Midbrain (tissue), 1 donor: ENCODE measurements around the gene CRISPLD2.

Experiments used
- DNase-seq: peaks from one replicate; lab custom pipeline; 2025; lab: John Stamatoyannopoulos, UW

CRISPLD2 gene, protein sequence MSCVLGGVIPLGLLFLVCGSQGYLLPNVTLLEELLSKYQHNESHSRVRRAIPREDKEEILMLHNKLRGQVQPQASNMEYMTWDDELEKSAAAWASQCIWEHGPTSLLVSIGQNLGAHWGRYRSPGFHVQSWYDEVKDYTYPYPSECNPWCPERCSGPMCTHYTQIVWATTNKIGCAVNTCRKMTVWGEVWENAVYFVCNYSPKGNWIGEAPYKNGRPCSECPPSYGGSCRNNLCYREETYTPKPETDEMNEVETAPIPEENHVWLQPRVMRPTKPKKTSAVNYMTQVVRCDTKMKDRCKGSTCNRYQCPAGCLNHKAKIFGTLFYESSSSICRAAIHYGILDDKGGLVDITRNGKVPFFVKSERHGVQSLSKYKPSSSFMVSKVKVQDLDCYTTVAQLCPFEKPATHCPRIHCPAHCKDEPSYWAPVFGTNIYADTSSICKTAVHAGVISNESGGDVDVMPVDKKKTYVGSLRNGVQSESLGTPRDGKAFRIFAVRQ

DNA sequence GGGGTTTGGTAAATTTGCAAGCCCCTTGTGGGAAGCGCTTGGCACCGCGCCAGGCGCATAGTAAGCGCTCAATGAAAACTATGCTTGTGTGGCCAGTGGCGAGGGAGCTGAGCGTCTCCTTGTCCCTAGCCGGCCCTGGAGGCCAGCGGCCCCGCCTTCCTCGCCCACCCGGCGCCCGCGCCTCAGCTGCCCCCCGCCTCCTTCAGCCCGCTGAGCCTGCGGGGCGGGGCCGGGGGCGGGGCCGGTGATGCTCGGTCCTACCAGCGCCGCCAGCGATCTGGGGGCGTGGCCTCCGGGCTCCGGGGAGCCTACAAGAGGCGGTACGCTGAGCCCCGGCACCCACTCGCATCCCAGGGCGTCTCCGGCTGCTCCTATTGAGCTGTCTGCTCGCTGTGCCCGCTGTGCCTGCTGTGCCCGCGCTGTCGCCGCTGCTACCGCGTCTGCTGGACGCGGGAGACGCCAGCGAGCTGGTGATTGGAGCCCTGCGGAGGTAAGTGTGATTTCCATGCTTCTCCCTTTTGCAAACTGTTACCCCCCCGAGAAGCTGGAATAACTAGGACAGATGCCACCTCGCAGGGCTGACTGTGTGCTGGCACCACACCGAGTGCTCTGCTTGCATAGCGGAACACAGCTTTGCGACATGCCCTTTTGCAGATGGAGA lies at the start of gene CRISPLD2:
Gene CRISPLD2 (plus strand): TSS at position 342 of the 661 bp plus-strand sequence. CDS start 18,511 bp downstream, outside the sequence.
- peak; percentile 85 for DNase-seq

DNA sequence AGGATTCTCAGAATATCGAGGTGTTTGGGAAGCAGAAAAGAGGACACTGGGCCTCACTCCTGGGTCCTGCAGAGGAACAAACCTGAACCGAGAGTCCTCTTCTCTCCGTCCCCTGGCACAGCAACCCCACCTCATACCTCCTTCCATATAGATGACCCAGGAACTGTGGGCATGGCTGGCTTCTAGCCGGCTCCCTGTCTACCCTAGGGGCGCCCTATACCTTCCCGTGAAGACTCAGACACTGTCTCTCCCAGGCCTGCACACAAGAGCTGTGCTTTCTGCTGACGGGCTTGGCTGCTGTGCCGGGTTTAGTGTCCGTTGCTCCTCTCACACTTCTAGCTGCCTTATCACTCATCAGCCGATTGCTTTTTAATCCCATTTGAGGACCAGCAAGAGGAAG lies 46.5 kb upstream of the CRISPLD2 start:
- no peak for DNase-seq

DNA sequence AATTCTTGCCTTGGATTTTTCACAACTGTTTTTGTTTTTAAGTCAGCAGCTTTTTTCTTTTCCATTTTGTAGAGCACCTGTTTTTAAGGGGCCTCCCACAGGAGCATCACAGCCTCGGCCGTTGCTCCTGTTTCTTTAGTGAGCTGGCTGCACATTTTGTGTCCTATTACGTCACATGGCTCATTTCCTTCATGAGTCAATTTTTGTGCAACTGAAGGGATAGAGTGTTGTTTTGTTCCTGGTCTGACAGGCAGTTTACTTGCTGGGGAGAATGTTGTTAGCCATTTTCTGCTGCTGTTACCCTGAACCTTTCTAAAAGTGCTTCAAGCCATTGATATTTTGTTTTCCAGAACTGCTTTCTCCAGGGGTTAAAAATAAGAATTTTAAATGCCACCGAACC lies 45.0 kb upstream of the CRISPLD2 start:
- no peak for DNase-seq

DNA sequence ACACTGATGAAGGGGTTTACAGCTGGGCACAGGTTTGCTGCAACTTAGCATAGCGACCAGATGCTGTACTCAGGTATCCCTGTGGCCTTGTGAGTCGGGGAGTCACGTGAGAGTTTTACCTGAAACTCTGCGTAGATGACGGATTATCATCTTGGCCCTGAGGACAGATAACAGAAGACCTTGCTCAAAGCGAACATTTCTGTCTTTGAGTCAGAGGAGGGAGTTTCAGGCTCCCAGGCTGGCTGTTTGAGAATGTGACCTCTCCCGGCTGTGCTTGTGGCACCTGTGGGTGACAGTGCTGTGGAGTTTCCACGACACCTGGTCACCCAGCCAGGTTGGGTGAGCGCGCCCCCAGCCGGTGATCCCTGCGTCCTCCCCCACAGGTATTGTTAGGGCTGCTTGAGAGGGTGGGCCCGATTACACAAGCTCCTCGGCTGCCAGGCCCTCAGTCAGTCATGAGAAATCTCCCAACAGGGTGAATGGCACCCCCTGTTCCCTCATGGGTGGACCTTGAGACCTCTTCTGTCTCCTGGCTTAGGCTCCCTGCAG lies 44.4 kb upstream of the CRISPLD2 start:
- DNase-seq, result no peak

DNA sequence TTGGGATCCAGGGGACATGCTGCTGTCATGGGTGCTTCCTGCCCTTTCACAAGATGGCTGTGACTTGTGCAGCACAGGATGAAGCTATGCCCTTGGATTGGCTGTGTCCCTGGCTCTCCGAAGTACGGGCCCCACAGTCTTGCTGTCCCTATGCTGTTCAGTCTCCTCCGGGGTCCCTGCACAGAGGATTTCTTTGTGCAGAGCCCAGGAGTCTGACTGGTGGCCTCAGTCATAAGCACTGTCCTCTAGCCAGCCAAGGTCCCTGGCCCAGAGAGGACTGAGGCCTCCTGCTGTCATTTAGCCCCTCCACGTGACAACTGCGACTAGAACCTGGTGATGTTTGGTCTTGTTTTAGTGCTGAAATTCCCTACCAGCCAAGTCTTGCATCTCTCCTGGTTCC lies 42.4 kb upstream of the CRISPLD2 start:
- no peak for DNase-seq

DNA sequence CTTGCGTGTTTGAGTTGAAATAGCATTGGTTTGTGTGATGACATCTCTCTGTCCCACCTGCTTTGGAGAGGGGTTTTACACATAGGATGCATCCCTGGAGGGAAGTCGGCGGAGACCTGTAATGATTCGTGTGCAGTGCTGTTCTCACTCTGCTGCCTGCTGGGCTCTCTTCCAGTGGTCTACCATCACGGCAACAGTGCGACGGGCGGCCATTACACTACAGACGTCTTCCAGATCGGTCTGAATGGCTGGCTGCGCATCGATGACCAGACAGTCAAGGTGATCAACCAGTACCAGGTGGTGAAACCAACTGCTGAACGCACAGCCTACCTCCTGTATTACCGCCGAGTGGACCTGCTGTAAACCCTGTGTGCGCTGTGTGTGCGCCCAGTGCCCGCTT lies 41.1 kb upstream of the CRISPLD2 start:
- DNase-seq, result no peak

DNA sequence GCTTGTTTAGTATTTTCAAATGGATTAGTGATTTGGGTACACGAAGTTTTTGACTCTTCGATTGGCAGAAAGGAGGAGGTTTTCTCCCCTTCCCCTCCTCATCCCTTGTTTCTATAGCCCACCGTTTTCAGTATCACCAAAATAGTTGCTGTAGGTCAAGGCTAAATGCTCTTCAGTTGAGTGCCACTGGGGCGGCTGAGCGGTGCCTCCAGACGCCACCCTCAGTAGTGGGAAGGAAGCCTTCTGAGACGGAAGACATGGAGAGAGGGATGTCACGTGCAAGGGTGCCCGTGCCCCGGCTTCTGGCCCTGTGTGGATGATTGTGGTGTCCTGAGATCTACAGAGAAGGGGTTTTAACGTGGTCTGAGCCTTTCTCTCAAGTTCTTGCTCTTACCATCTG lies 39.7 kb upstream of the CRISPLD2 start:
- DNase-seq, result no peak

DNA sequence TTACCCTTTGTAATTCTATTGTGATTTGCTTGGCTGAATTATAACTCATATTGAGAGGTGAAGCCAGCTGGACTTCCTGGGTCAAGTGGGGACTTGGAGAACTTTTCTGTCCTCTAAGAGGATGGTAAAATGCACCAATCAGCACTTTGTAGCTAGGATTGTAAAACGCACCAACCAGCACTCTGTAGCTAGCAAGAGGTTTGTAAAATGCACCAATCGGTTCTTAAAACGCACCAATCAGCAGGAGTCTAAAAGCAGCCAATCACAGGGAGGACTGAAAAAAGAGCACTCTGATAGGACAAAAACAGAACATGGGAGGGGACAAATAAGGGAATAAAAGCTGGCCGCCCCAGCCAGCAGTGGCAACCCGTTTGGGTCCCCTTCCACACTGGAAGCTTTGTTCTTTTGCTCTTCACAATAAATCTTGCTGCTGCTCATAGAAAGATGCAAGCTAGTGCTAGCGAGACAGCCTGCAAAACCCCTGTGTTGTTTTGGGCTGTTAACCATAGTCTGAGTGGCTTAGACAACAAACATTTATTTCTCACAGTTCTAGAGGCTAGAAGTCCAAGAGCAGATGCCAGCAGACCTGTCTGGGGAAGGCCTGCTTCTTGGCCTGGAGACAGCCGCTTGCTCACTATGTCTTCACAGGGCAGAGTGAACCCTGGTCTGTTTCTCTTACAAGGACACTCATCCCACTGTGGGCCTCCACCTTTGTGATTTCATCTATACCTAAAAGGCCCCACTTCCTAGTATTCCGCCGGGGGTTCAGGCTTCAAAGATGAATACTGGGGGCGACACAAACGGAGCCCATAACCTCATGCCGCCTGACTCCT lies 39.0 kb upstream of the CRISPLD2 start:
- DNase-seq, result no peak

DNA sequence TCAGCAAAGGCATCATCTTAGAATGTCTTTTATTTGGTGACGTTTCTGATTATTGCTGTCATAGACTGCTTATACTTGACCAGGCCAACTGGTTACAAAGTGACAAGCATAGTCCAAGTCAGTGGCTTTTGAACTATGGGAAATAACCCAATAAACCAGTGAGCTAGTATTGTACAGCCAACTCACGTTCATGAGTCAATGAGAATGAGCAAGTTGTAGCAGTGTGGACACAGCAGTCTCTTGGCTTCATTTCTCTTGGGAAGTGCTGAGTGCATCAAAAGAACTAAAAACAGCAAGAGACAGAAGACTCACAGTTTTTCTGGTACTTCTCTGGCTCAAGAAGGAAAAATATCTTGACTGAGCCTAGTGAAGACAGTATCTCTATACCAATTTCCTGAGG lies 36.9 kb upstream of the CRISPLD2 start:
- DNase-seq, result no peak

DNA sequence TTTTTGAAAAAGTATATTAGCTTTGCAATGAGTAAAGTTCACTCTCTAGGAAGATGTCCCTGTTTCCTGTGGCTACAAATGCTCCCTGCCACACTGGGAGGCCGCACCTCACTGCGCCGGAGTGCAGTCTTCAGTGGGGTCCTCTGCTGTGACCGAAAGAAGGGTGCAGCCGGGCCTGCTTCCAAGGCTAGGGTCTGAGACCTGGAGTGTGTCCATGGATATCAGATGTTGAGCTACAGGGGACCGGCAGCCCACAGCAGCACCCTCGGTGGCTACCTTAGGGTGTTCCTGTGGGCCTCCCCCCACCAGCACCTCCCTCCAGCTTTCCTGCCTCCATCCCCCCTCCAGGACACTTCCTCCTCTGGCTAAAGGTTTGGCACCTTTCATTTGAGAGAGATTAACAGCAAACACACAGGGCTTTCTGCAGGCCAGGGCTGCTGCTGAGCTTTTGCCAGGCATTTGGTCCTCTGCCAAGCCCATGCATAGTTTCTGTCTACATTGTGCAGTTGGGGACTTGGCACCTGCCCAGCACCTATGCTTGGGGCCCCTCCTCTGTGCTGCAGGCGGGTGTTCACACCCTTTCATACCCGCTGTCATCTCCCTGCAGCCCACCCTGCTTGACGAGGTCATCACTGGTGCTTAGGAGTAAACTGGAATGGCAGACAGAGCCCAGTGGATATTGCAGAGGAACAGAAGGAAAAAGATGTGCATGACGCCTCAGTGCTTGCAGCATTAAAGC lies 33.8 kb upstream of the CRISPLD2 start:
- no peak for DNase-seq

DNA sequence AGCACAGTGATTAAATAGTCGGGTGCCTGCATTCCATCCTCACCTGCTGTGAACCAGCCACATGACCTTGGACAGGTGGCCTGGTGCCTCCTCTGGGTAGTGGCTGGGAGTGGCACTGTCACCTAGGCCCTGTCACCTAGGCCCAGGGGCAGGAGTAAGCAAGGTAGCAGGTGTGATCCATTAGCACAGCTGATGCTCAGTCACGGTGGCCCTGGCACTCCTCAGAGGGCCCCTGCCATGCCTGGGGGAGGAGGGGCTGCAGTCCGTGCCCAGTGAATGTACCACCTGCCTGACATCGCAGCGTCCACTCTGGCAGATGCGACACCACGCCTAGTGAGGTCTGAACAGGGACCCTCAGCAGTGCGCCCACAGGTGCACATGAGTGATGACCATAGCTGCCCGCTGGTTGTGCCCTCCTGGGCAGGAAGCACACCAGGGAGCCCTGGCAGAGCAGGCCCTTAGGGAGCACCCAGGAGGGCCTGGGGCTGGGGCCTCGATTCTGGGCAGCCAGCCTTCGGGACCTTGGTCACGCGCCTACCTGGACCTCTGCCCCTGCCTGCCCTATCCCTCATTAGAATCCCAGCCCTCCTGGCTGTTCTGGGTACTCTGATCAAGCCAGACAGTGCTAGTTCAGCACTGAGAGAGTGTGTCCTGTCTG lies 33.1 kb upstream of the CRISPLD2 start:
- no peak for DNase-seq

DNA sequence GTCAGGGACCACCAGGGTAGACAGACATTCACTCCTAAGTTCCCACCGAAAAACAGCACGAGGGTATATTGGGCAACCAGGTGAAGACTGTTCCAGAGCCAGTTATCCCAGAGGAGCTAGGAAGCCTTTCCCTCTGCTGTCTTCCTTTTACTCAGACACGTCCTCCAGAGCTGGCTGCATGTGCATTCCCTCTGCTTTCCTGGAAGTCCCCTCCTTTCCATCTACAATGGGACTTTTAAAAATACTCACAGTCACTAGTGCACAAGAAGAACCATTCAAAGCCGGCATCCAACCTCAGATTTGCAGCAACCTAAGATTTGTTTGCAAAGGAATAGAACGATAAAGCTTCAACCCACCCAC lies 32.5 kb upstream of the CRISPLD2 start:
- DNase-seq, result no peak

DNA sequence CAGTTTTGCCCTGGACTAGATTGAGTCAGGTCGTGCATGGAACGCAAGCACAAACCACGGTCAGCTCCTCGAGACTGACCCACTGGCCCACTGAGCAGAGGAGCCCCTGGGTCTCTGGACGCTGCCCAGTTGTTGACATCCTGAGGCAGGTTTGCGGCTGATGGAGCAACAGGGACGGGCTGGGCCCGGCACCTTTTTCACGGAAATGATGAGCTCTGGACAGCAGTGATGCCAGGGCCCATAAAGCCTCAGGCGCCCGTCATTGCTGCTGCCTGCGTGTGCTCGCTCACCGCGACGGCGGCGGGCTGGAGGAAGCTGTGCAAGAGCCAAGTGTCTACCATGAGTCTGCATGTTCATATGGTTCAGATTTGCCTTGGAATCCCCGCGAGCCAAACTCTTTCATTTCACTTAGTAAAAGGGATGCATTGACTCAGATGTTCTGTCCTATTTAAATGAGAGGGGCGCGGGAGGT lies 30.8 kb upstream of the CRISPLD2 start:
- DNase-seq, result no peak

DNA sequence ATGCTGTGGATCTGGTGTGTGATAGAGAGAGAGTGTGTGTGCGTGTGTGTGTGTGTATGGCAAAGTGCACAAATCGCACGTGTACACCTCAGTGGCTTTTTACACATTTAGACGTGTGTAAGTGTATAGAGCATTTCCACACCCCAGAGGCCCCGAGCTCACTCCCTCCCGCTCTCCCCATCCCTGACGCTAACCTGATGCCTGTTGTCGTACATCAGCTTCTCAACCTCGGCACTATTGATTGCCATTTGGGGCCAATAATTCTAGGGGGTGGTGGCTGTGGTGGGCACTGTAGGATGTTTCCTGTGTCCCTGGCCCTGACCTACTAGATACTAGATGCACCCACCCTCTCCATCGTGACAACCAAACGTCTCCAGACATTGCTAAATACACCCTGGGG lies 30.4 kb upstream of the CRISPLD2 start:
- DNase-seq, result no peak

DNA sequence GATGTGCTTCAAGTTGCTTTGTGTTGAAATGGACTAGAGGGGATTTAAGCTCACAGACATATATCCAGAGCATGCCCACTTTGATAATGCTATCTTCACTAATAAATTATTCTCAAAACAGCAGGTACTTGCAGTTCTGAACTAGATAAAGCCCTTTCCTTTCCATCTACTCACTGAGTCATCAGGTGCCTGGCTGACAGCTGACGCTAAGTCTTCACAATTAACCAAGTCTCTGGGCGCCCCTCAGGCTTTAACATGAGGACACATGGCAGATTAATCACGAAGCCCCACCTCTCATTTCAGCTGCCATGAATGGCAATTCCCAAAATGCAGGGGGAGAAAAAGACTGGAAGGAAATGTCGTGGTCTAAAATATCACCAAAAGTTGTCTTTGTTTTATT lies 29.5 kb upstream of the CRISPLD2 start:
- DNase-seq, result no peak

DNA sequence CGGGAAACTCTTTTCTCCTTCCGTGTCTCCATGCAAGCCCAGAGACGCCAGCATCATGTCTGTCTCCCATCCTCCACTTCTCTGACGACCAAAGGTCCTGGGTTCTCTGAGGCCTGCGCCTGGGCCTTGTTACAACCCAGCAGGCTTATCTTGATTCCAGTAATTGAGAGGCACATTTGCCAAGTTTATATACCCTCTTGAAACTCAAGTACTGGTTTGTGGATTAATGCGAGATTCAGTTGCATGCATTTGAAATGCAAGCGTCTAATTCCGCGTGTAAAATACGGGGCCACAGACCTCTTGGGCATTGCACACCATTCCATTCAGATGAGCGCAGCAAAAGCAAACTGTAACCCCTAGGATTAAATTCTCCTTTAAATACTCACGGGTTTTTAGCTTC lies 28.7 kb upstream of the CRISPLD2 start:
- no peak for DNase-seq

DNA sequence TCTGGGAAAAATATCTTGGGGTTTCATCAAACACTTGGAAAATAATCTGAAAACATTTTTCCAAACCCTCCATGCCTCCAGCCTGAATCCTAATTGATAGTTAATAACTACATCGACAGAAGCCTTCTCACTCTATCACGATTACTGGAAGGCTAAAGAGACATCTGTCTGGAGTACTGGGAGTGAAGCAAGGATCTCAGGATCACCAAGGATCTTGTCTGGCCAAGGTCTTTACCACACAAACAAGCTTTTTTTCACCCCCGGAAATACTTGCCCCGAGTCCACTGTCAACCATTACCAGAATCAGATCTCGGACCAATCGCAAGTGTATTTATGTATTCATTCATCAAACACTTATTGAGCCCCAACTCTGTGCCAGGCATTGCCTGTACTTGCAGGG lies 28.3 kb upstream of the CRISPLD2 start:
- DNase-seq, result no peak

DNA sequence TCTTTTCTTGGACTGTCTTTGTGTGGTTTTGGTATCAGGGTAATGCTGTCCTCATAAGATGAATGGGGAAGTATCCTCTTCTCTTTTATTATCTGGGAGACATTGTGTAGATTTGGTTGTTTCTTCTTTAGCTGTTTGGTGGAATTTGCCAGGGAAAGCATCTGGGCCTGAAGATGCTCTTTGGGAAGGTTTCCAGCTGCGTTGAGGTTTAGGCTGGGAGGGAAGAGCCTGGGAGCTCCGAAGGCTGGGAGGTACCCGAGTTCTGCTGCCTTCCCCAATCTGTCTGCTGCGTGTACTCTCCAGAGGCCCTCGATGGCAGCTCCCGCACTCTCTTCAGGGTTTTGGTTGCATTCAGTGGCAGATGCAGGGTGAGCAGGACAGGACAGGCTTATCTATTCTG lies 25.6 kb upstream of the CRISPLD2 start:
- DNase-seq, result no peak

DNA sequence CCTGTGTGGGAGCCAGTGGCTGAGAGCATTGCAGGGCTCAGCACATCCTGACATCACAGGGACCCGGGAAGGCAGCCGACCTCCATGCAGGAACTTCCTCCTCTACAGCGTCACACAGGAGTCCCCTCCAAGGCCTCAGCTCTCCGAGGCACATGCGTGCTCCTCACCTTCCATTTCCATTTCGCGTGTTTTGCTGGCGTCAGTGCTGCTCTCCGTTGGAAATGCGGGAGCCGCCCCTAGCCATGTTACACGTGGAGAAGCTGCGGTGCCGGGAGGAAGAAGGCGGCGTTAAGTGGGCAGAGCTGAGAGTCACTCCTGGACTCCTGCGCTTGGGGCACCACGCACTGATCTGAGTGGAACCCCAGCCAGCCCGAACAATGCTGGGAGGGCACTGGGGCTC lies 25.2 kb upstream of the CRISPLD2 start:
- no peak for DNase-seq

DNA sequence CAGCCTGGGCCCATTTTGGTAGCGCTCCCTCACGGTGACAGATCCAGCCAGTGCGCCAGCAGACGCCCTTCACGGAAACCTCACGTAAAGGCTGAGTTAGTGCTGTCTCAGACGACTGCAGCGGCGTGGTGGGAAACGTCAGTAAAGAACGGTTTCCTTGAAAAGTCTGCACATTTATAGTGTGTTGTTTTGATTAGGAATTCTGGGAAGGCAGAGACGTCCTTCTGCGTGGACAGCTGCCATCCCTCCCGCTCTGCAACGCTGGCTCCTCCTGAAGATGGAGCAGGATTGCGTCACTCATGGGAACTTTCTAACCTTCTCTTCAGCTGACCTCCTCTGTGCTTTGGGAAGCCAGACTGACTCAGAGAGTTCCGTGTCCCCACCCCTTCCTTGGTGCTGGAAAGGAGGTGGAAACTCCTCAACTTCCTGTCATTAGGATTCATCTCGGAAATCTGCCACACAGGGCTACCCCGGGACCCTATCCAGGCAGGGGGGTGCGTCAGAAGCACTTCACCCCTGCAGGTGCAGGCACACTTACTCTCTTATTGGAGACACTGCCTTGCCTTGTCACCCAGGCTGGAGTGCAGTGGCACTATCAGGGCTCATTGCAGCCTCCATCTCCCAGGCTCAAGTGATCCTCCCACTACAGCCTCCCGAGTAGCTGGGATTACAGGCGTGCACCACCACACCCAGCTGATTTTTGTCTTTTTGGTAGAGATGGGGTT lies 24.3 kb upstream of the CRISPLD2 start:
- no peak for DNase-seq
